Prostate gland (tissue), 2 donors: ENCODE data around the gene PTPRD. TPM values are rescaled to one million over a fixed set of nuclear protein-coding genes. Genes with fewer than 3 reads are reported as not detected.

Experiments used
- DNase-seq: peaks from one replicate; pipeline ENCODE4 v3.0.0-alpha.2; 2019; ENCODE audit warnings: low spot score
- H3K27ac ChIP-seq, 2 donors: fragments of 200-600 bp; sonication (generic); 2 replicates each; pipeline ENCODE4 v1.5.1; 2017 to 2019
- H3K27me3 ChIP-seq: fragments of 200-600 bp; sonication (generic); replicated peaks from 2 replicates; pipeline ENCODE4 v1.5.1; 2019; ENCODE audit not compliant: insufficient read depth
- H3K36me3 ChIP-seq, 2 donors: fragments of 200-600 bp; sonication (generic); 1 replicate in 1 of 2; 2 replicates in 1 of 2; pipeline versions ENCODE4 v1.5.1 to v1.8.1; 2017 to 2019
- H3K4me1 ChIP-seq: fragments of 200-600 bp; sonication (generic); replicated peaks from 2 replicates; pipeline ENCODE4 v1.5.1; 2019
- H3K4me3 ChIP-seq, 2 donors: fragments of 200-600 bp; sonication (generic); 2 replicates each; pipeline ENCODE4 v1.5.1; 2017 to 2019
- H3K9me3 ChIP-seq: fragments of 200-600 bp; sonication (generic); 2 replicates; pipeline ENCODE4 v1.5.1; 2017
- POLR2A ChIP-seq: fragments of 450-650 bp; IDR thresholded peaks from one replicate; pipeline ENCODE4 v1.6.1; 2016; ENCODE audit warnings: antibody characterized with exemption, mild to moderate bottlenecking
- POLR2AphosphoS5 ChIP-seq: sonication (generic); formaldehyde crosslinking; IDR thresholded peaks from one replicate; pipeline ENCODE4 v1.6.1; 2017; ENCODE audit warnings: antibody characterized with exemption
- WGBS: methylation state at CpG from one replicate; pipeline ENCODE4 v1.1.5; 2018; 5-methylcytosine and 5-hydroxymethylcytosine counted together
- intact Hi-C: fragments of 100-400 bp; cut with DNase I; formaldehyde crosslinking; loops from one replicate; pipeline ENCODE4 v1.14.2; 2022
- total RNA-seq, 2 donors: library from RNA; depleted of rRNA; stranded (reverse); fragments of >200 nt; gene quantifications; one replicate each; pipeline ENCODE4 v1.1.0, GENCODE V29; 2016
- TF ChIP-seq, protein P1 (sequence below), 4 experiments: fragments of 200-600 bp in 2 of 4; fragments of 450-650 bp in 2 of 4; sonication (generic) in 2 of 4; IDR thresholded peaks; 1 replicate in 3 of 4; 2 replicates in 1 of 4; pipeline ENCODE4 v1.5.1; 2016 to 2019; ENCODE audit warnings: antibody characterized with exemption in 4 of 4, mild to moderate bottlenecking in 2 of 4, moderate library complexity in 2 of 4

The PTPRD gene
- total RNA-seq, 2 donors from 2014 or later: 5.8 to 23.1 TPM

- Histone ChIP-seq H3K4me3 (no peak overlapping the region), H3K27me3 (no peaks in the 10 kb centered on the region), H3K27ac (no peak overlapping the region), H3K4me1 (no peaks in the 10 kb centered on the region), H3K36me3 (no peaks in the 10 kb centered on the region), H3K9me3 (no peaks in the 10 kb centered on the region)
- 36% methylated on average over 3 of the region's 3 CpGs for WGBS
- no peak for DNase-seq
- TF ChIP-seq POLR2A (no peak), POLR2AphosphoS5 (no peak)
- TF ChIP-seq, protein P1, sequence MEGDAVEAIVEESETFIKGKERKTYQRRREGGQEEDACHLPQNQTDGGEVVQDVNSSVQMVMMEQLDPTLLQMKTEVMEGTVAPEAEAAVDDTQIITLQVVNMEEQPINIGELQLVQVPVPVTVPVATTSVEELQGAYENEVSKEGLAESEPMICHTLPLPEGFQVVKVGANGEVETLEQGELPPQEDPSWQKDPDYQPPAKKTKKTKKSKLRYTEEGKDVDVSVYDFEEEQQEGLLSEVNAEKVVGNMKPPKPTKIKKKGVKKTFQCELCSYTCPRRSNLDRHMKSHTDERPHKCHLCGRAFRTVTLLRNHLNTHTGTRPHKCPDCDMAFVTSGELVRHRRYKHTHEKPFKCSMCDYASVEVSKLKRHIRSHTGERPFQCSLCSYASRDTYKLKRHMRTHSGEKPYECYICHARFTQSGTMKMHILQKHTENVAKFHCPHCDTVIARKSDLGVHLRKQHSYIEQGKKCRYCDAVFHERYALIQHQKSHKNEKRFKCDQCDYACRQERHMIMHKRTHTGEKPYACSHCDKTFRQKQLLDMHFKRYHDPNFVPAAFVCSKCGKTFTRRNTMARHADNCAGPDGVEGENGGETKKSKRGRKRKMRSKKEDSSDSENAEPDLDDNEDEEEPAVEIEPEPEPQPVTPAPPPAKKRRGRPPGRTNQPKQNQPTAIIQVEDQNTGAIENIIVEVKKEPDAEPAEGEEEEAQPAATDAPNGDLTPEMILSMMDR (IDR thresholded peaks at IDR 0.05): no peak
- intact Hi-C loops: no loop called here
Observed at GRCh38 chr9:10254338-10254737, 358.5 kb downstream of the PTPRD start.

- Histone ChIP-seq H3K27me3 (no peaks in the 10 kb centered on the region), H3K4me3 (no peak overlapping the region), H3K27ac (no peak overlapping the region), H3K9me3 (no peaks in the 10 kb centered on the region), H3K36me3 (no peaks in the 10 kb centered on the region), H3K4me1 (no peaks in the 10 kb centered on the region)
- TF ChIP-seq POLR2AphosphoS5 (no peak), POLR2A (no peak)
- intact Hi-C loops: no loop called here
- 83% methylated on average over 4 of the region's 4 CpGs for WGBS
- DNase-seq: no peak
Observed at GRCh38 chr9:10253341-10253740, 359.5 kb downstream of the PTPRD start.

GRCh38 chr9:10252174-10252573 is 360.6 kb downstream of the PTPRD start:
- Histone ChIP-seq H3K4me1 (no peaks in the 10 kb centered on the region), H3K27me3 (no peaks in the 10 kb centered on the region), H3K36me3 (no peaks in the 10 kb centered on the region), H3K9me3 (no peaks in the 10 kb centered on the region), H3K27ac (no peak overlapping the region), H3K4me3 (no peak overlapping the region)
- TF ChIP-seq, protein P1 (IDR thresholded peaks at IDR 0.05): no peak
- TF ChIP-seq POLR2AphosphoS5 (no peak), POLR2A (no peak)
- intact Hi-C loops: no loop called here
- DNase-seq: no peak
- WGBS: 79% methylated on average over 2 of the region's 2 CpGs

- no peaks in the 10 kb centered on the region for H3K4me1 ChIP-seq
- intact Hi-C loops: no loop called here
- no peak overlapping the region for H3K4me3 ChIP-seq
- 97% methylated on average over 1 of the region's 1 CpG for WGBS
- no peaks in the 10 kb centered on the region for H3K27me3 ChIP-seq
- no peaks in the 10 kb centered on the region for H3K36me3 ChIP-seq
- H3K9me3 ChIP-seq: no peaks in the 10 kb centered on the region
- no peak overlapping the region for H3K27ac ChIP-seq
- no peak for DNase-seq
- no peak for TF ChIP-seq POLR2A
- TF ChIP-seq, protein P1 (IDR thresholded peaks at IDR 0.05): no peak
- no peak for TF ChIP-seq POLR2AphosphoS5
Observed at GRCh38 chr9:10251490-10251889, 361.3 kb downstream of the PTPRD start.

DNA sequence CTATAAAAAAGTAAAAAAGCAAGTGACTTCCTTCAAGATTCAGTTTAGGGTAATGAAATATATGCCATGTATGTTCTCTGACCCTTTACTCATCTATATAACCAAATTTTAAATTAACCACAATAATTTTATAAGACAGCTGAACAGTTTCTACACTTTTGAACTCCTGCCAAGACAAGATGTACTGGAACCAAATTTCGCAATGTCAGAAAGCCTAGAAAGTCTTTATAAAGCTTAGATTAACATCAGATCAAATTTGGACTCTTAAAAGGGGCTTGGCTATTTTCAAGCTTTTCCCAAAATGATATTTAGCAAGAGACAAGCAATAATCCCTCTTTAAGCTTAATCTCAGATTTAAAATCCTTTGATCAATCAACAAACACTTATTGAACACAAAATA is 362.6 kb downstream of the PTPRD start:
- TF ChIP-seq POLR2AphosphoS5 (no peak), POLR2A (no peak)
- Histone ChIP-seq H3K27ac (no peak overlapping the region), H3K27me3 (no peaks in the 10 kb centered on the region), H3K4me1 (no peaks in the 10 kb centered on the region), H3K36me3 (no peaks in the 10 kb centered on the region), H3K9me3 (no peaks in the 10 kb centered on the region), H3K4me3 (no peak overlapping the region)
- intact Hi-C loops: no loop called here
- WGBS: 16% methylated on average over 1 of the region's 1 CpG
- no peak for DNase-seq

GRCh38 chr9:10248890-10249289 is 363.9 kb downstream of the PTPRD start:
- no peak overlapping the region for H3K4me3 ChIP-seq
- H3K27ac ChIP-seq: no peak overlapping the region
- WGBS: 93% methylated on average over 1 of the region's 1 CpG
- no peaks in the 10 kb centered on the region for H3K4me1 ChIP-seq
- no peaks in the 10 kb centered on the region for H3K36me3 ChIP-seq
- no peak for TF ChIP-seq POLR2AphosphoS5
- TF ChIP-seq, protein P1 (IDR thresholded peaks at IDR 0.05): no peak
- no peak for TF ChIP-seq POLR2A
- intact Hi-C loops: no loop called here
- H3K9me3 ChIP-seq: no peaks in the 10 kb centered on the region
- no peaks in the 10 kb centered on the region for H3K27me3 ChIP-seq
- no peak for DNase-seq
